ENCODE results near the gene WDR12.
A peak's percentile ranks its signal among the peaks of the same experiment; 100 is the strongest.
"Not testable (repeated sequence)": the region's sequence is repeated elsewhere in the genome, so short reads cannot be mapped to it uniquely, and the experiment has no call there.

WDR12 gene

DNA sequence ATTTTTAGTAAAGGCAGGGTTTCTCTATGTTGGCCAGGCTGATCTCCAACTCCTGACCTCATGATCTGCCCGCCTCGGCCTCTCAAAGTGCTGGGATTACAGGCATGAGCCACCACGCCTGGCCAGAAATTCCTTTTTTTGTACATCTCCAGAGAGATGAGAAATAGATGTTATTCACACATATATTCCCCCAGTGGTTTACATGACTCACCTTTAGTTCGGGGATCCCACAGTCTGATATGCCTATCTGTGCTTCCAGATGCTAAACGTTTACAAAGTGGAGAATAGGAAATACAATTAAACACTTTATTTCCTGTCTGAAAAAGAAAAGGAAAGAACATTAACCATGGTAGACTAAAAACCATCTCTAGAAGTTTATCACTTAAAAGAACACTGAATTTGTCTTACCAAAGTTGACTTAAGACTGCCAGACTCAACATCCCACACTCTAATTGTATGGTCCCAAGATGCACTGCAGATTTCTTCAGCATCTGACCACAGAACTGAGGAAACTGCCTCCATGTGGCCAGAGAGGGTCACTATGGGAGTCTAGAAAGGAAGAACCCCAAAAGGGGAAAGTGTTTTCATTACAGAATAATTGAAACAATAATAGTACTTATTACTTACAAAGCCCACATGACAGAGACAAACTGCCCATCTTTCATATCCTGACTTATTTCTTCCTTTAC is 27.3 kb downstream of the WDR12 start:
- no peak for DNase-seq

DNA sequence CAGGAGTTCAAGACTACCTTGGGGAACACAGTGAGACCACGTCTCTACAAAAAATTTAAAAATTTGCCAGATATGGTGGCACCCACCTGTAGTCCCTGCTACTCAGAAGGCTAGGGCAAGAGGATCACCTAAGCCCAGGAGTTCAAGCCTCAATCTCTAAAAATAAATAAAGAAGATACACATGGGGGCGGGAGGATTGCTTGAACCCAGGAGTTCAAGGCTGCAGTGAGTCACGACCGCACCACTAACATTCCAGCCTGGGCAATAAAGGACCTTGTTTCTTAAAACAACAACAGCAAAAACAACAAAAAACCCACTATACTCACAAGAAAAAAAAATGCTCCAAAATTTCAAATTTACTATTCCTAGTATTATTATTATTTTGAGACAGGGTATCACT is 29.9 kb downstream of the WDR12 start:
- DNase-seq: no peak

DNA sequence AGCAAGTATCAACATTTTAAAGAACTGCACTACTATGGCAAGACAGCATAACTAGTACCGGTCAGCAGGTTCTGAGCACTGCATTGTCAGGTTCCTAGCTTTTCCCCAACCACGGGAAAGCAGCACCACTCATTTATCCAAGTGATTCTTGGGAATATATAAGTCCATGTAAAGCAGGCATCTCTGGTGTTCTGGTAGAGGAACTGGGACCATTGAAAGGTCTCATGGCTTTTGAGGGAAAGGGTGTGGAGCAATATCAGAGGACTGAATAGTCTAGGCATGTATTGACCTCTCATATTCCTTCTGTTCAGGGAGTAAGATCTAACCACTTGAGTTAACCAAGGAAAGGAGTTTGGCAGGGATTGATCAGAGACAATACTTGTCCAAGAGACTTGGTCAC is 33.8 kb downstream of the WDR12 start:
- no peak for DNase-seq

DNA sequence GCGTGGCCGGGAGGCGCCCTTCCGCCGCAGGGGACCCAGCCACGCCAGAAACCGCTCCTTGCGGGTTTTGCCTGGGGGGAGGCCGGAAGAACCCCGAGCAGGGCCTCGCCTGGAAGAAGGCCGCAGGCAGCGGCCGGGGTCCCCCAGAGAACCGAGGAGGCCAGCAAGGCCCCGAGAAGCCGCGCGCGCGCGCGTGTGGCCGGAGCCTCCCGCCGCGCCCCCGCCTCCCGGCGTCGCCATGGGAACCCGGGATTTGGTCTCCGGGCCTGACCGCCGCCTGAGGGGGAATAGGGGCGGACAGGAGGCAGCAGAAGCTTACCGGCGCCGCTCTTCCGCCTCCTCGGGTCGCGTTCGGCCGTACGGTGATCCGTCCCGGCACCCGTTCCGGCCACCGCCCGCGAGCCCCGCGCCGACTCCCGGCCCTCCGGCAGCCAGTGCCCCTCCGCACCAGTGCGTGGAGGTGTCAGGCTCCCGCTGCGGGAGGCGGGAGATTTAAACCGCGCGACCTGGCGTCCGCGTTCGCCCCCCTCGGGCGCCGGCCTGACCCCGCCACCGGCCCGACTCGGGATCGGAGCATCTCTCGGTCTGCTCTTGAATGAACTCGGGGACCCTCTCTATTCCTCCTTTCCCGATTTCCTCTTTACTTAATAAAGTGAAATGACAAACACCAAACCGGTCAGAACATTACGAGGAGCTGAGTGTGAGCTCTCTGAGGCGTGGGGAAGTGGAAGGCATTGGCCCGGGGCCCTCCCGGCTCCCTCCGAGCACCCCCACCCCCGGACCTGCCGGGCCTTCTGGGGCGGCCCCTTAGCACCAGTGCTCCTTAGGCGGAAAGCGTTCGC is 40.0 kb downstream of the WDR12 start, which contains the start of gene ICA1L:
TSS of gene ICA1L (minus strand) at position 467 of the 842 bp plus-strand sequence. CDS start 42,757 bp downstream, outside the sequence.
- peak; percentile 28 to 39 for DNase-seq

DNA sequence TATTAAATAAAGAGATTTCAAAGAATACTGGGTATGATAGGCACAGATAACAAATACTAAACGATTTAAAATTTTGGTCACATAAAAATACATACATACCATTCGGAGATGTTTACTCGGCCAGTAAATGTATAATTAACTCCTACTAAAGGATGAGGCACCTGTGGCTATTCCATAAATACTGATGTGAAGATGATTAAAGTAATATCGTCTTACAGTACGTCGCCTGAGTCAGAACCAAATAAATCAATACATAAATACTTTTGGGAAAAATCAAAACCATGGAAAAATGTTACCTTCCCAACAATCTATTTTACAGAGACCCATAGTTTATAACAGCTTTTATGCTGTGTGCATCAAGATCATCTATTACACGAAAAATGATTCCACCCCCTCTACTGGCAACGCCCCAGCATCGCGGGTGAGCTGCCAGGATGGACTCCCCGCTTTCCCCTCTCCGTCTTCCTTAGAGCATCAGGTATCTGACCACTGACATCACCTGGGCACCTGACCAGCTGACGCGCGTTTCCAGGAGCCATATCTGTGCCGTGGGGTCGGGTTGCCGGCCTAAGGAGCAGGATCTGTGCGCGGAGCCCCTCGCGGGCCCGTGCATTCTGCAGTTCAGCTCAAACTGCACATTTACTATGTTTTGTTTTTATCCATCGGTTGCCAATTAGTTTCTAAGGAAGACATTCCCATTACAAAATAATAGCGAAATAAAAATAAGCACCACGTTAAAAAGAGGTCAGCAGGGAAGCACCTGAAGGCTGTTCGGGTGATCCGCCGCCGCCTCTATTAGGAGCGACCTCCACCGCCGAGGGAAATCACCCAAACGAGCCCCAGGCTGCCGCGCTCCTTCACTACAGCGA is 40.8 kb downstream of the WDR12 start:
- DNase-seq: peak; percentile 51 to 60

DNA sequence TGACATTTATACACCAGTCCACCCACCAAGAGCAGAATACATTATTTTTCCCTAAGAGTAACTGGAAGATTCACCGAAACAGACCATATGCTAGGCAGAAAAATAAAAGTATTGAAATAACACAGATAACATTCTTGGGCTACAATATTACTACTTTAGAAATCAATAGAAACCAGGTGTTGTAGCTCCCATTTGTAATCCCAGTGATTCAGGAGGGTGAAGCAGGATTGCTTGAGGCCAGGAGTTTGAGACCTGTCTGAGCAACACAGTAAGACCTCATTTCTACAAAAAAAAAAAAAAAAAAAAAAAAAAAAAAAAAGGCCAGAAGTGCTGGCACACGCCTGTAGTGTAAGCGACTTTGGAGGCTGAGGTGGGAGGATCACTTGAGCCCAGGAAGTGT is 49.5 kb downstream of the WDR12 start:
- DNase-seq: no peak

DNA sequence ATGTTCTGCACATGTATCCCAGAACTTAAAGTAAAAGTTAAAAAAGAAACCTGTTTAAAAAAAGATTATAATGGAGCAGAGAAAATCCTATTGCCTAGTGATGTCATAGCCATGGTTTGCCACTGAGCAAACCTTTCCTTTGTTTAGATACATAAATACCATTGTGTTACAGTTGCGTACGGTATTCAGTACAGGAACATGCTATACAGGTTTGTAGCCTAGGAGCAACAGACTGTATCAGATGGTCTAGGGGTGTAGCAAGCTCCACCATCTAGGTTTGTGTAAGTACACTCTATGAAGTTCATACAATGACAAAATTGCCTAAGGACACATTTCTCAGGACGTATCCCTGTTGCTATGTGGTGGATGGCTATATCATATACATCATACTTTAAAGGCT is 52.9 kb downstream of the WDR12 start:
- no peak for DNase-seq

DNA sequence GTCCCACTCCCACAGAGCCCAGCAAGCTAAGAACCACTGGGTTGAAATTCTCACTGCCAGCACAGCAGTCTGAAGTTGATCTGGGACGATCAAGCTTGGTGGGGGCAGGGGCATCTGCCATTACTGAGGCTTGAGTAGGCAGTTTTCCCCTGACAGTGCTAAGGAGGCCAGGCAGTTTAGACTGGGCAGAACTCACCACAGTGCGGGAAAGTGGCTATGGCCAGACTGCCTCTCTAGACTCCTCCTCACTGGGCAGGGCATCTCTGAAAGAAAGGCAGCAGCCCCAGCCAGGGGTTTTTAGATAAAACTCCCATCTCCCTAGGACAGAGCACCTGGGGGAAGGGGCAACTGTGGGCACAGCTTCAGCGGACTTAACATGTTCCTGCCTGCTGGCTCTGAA is 62.1 kb downstream of the WDR12 start:
- DNase-seq: not testable (repeated sequence)

DNA sequence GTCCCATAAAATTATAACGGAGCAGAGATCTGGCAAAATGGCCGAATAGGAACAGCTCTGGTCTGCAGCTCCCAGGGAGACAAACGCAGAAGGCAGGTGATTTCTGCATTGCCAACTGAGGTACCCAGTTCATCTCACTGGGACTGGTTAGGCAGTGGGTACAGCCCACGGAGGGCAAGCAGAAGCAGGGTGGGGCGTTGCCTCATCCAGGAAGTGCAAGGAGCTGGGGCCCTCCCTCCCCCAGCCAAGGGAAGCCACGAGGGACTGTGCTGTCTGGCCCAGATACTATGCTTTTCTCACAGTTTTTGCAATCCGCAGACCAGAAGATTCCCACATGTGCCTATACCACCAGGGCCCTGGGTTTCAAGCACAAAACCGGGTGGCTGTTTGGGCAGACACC is 62.7 kb downstream of the WDR12 start:
- no peak for DNase-seq

DNA sequence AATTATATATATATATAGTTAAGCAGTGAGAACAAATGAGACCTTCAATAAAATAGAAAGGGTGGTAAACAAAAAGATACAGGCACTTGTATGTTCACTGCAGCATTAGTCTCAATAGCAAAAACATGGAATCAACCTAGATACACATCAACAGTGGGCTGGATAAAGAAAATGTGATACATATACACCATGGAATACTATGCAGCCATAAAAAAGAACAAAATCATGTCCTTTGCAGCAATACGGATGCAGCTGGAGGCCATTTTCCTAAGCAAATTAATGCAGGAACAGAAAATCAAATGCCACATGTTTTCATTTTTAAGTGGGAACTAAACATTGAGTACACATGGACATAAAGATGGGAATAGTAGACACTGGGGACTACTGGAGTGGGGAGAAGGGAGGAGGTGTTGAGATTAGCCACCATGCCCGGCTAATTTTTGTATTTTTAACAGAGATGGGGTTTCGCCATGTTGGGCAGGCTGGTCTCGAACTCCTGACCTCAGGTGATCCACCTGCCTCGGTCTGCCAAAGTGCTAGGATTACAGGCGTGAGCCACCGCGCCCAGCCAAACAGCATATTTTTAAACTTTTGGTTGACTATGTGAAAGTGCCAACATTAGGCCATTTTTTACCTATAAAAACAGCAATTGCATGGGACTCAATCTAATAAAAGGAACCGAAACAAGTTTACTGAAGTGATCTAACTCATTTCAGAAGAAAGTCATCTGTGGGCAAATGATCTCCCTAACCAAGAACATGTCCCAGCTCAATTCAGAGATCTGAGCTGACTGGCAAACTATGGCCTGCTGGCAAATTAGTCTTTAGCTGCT is 63.6 kb downstream of the WDR12 start:
- no peak for DNase-seq

DNA sequence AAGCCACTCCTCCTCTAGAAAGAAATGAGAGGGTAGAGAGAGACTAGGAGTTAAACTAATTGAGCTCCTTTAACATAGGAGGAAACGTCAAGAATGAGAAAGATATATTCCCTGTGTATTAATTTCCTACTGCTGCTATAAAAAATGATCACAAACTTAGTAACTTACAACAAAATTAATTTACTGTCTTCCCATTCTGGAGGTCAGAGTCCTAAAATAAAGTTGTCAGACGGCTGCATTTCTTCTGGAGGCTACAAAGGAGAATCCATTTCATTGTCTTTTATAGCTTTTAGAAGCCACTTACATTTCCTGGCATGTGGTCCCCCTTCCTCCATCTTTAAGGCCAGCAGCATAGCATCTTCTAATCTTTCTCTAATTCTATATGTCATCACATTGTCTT is 66.8 kb downstream of the WDR12 start:
- DNase-seq: no peak

DNA sequence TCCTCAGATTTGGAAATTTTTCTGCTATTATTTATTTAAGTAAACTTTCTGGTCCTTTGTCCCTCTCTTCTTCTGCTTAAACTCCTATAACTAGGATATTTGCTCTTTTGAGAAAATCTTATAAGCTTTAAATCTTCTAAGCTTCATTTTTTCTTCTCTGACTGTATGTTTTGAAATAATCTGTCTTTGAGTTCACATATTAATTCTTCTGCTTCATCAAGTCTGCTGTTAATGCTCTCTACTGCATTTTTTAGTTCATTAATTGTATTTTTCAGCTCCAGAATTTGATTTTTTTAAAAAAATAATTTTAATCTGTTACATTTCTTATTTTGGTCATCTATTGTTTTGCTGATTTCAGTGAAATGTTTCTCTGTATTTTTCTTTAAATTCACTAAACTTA is 68.8 kb downstream of the WDR12 start:
- DNase-seq: no peak

DNA sequence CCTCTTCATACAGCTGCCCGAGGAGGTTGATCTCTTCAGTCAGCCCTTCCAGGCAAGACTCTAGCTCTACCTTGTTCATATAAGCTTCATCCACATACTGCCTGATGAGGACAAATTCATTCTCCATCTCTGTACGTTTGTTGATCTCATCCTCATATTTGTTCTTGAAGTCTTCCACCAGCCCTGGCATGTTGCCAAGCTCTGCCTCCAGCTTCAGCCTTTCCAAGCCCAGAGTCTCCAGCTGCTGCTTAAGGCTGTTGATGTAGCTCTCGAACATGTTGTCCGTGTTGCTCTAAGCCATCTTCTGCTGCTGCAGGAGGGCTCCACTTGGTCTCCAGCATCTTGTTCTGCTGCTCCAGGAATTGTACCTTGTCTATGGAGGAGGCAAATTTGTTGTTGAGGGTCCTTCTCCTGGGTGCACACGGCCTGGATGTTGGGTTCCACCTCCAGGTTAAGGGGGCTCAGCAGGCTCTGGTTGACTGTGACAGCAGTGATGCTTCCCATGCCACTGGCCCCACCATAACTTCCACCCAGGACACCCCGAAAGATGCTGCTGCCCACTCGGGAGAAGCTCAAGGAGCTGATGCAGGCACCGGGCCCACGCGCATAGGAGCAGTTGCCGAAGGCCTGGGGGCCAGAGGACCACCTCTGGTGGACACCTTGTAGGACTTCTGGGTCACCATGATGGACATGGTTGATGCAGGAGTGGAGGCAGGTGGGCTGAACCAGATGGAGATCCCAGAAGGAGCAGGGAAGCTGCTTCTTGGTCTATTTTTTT is 70.2 kb downstream of the WDR12 start:
- DNase-seq: no peak

DNA sequence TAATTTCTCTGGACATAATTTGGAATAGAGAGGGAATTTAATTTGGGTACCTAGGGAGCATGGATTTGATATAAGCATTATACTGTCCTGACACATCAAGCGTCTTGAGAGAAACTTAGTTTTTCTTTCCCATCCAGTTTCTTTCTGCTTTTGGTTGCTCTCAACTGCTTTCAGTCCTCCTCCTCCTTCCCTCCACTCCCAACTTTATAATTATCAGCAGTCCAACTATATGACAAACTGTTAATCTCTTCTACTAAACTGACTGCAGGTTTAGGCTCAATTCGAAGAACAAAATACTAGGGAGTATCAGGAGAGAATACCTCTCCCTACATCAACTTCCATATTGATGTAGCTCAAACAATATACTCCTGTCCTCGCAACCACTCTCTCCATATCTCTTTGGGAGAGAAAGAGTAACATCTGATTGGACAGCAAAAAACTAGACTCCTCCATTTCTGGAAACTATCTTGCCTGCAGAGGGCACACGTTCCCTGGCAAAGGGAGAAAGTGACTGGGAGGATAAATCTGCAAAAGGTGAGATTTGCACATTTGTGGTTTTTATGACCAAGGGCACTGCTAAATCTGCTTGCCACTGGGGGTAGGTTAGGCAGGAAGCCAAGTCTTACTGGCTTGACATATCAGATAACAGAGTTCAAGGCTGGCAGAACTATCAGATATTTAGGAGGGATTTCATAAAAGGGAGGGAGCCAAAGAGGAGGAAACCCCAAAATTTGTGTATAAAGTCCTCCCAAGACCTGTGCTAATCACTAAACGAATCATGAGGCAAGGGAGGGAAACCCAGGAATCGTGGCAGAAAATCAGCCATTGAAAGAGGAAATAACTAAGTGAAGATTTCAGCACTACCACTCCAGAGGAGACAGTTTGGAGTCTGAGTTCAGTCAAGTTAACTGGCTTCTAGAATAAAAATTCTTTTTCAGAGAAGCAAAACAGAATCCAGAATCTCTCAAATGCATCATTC is 79.9 kb downstream of the WDR12 start:
- DNase-seq: peak; percentile 8 to 31

DNA sequence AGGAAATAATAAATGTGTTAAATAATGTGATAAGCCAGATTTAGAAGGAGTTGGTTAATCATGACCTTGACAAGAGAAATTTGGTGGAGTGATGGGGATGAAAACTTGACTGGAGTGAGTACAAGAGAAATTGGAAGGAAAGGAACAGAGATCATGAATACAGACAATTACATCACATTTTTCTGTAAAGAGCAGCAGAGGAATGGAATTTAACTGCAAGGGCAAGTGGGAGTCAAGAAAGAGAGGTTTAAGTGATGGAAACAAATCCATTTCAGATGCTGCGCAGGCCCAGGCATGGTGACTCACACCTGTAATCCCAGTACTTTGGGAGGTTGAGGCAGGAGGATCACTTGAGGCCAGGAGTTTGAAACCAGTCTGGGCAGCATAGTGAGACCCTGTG is 86.6 kb downstream of the WDR12 start:
- DNase-seq: no peak

Measured in activated CD4-positive, alpha-beta T cell treated with anti-CD3 and anti-CD28 coated beads for 4 hours (primary cell).